Kidney capillary endothelial cell (primary cell): ENCODE measurements around the gene ZNF107.

Experiments used
- DNase-seq: peaks from one replicate; pipeline ENCODE4 v3.0.0-alpha.2; 2018; ENCODE audit warnings: low spot score

The ZNF107 gene

DNA sequence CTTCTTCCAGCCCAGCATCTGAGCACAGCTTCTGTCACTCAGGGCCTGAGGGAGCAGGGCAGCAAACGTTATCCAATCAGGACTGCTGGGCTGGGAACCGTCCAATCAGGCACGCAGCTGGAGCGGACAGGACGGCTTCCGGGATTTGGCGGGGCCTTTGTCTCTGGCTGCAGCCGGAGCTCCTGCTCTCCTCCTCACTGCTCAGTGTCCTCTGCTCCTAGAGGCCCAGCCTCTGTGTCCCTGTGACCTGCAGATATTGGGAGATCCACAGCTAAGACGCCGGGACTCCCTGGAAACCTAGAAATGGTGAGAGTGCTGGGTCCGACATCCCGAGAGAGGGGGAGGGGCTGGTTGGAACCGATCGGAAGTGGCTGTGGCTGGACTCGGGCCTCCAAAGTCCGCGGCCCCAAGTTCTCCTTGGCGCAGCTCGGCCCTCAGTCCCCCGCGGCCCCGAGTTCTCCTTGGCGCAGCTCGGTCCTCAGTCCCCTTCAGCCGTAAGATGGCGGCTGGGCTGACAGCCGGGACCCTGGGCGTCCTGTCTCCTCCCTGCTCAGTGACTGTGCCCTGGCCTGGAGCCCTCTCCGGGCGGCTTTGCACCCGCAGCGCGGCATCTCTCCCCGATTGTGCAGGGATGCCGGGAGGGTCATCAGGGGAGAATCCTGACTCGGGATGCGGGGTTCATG lies at the start of gene ZNF107:
TSS of gene ZNF107 (plus strand) at position 154 of the 683 bp plus-strand sequence. CDS start at position 304, 150 bp downstream.
- DNase-seq, result peak; percentile 81

DNA sequence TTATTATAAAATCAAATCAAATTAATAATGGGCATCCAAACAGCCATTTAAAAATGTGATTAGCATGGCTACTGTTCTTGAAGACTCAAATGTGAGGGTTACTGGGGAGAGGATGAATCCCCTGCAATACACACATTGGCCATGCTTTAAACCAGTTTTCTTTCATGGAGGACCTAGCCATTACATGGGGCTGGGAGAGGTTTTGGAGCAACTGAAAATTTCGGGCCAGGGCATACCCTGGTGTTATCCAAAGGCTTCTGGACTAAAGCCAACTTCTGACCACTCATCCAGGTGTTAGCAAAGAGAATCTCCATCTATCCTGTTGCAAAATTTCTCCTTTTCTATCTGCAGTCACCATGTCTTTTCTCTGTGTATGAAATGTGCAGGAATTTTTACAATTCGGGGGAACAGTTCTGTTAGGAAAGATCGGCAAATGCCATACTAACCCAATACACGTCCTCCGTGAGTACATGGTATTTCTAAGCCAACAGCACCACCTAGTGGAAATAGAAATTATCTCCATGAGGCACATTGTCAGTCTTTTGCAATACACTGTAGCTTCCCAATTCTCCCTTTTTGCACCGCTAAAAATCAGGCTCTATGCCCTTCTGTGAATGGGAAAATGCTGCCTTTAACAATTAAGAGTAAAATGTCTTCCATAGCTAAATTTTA lies 47.0 kb upstream of the ZNF107 start:
- peak; percentile 32 for DNase-seq

DNA sequence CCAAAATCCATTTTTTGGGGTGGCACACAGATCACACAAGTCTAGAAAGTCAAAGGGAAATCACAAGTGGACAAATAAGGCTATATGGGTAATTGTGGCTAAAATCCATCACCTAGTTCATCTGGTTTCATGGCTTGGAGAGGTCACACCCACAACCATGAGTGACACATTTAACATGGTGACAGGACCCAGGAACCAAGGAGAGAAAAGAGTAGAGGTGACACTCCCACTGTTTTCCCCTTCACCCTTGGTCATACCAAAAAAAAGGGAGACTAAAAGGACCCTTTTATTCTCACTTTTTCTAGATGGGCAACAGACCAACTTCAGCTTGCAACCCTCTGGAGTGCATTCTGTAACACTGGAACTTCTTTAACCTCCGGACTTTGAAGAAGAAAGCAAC lies 46.2 kb upstream of the ZNF107 start:
- no peak for DNase-seq

DNA sequence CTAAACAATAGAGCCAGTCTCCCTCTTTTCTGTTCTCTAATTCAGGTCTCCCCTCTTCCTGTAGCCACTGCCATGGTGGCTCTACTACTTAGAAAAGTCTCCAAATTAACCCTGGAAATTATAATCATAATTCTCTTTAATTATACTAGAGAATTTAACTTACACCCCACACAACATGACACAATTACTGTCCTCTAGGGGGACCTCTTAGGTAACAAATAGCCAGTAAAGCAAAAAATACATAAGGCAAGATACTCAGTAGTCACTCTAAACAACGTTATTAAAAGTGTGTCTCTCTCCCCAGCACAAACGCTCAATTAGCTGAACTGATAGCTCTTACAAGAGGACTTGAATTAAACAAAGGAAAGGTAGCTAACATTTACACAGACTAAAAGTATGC lies 44.3 kb upstream of the ZNF107 start:
- DNase-seq, result no peak

DNA sequence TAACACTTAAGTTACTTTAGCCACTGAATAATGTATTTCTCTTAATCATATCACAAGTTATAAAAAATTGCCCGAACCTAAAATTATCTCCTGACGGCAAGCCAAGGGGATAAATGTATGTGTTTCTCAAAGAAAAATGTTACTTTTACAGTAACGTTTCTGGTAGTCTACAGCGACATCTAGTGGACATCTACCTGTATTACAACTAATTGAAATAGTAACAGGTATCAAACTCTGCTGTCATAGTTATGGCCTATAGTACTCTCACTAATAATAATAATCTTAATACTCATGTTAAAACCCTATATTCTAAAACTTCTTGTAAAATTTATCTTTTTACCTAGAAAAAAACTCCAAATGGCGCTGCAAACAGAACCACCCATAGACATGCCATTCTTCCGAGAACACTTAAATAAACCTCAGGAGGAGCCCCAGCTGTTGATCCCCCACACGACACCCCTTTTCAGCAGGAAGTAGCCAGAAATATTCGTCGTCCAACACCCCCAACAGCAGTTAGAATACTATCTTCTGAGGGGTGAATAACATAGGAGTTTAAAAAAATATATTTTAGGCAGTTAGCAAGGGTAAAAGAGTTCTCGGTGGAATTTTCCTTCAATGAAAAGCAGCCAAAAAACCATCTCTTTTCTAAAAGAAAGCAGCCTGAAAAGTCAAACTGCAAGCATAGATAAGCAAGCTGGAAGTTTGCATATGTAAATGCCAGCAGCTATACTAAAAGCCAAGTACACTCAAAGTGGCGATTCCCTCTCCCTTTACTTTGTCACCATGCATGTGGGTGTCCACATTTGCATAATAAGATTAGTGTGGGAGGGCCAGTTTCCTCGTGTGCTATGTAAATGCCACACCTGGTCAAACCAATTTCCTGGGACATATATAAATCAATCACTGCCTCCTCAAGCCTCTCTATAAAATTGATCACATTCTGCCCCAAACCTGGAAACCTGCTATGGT lies 40.5 kb upstream of the ZNF107 start:
- DNase-seq, result no peak

DNA sequence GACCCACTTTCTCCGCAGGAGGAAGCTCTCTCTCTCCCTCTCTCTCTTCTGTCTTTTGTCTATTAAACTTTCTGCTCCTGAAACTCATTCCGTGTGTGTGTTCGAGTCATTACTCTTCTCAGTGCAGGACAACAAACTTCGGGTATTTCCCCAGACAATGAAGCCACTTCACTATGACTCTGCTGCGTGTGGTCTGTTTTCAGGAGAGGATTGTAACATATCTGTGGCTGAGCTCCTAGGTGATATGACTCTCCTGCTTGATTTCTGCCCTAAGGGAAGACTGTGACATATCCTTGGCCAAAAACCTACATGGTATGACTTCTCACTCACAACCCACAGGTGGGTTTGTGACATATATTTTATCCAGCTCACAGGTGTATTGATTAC lies 39.9 kb upstream of the ZNF107 start:
- DNase-seq, result no peak

DNA sequence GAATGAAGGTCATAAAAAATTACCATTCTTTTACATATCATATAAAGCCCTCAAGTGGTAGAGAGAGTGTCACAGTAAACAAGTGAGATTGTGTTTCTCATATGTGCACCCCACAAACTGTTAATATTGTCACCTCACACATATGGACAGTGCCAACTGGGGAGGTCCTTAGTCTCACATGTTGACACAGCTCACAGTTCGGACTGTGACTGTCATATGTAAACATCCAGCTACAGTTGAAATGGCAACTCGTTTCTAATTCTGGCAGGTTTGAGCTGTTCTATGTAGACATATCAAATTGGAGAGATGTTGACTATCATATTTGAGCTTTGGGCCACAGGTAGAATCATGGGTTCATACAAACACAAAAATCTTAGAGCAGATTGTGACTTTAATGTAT lies 39.4 kb upstream of the ZNF107 start:
- no peak for DNase-seq

DNA sequence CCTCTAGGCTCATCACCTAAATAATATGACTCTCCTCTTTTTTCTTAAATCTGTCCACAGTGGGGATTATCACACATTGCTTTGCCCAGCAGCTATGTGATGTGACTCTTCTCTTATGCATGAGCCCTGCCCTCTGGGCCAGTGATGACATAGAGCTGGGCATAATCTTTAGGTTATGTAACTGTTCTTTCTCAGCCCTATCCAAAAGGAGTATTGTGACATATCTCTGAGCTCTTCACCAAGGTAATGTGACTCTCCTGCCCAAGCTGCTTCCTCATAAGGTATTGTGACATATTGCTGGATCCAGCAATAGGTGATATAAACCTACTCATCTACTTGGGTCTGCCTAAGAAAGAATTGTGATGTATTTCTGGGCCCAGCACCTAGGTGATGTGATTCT lies 37.7 kb upstream of the ZNF107 start:
- DNase-seq, result no peak

DNA sequence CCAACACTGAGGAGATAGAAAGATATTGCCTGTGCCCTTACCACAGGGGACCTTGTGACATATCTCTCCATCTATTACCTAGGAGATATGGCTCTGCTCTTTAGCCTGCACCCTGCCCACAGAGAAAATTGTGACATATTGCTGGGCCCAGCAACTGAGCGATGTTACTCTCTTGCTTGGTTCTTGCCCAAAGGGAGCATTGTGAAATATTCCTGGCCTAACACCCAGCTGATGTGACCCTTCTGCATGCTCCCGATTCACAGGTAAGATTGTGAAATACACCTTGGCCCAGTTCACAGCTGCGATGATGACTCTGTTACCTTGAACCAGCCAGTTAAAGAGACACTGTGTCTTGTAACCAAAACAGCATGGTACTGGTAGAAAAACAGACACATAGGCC lies 37.2 kb upstream of the ZNF107 start:
- no peak for DNase-seq

DNA sequence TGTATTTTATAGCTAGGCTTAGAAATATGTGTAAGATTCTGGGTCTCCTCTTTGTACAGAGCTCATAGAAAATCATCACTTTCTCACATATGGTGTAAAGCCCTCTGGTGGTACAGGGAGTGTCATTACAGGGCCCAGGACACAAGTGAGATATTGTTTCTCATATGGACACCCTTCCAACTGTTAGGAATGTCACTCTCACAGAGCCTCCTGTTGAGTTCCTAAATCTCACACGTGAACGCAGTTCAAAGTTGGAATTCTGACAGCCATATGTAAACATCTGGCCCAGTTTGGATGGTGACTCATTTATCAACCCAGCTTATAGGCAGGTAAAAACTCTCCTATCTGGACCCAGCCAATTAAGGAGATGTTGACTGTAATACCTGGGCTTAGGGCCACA lies 35.4 kb upstream of the ZNF107 start:
- DNase-seq, result no peak

DNA sequence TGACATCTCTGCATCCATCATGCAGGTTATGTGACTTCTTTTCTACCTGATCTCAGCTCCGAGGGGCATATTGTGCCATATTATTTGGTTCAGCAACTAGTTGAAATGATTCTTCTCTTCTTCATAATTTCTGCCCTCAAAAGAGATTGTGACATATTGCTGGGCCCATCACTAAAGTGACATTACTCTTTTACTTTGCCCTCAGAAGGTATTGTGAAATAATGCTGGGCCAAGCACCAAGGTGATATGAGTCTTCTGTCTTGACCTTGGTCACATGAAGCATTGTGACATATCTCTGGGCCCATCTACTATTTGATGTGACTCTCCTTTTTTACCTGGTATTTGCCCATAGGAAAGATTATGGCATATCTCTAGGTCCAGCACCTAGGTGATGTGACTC lies 33.9 kb upstream of the ZNF107 start:
- no peak for DNase-seq

DNA sequence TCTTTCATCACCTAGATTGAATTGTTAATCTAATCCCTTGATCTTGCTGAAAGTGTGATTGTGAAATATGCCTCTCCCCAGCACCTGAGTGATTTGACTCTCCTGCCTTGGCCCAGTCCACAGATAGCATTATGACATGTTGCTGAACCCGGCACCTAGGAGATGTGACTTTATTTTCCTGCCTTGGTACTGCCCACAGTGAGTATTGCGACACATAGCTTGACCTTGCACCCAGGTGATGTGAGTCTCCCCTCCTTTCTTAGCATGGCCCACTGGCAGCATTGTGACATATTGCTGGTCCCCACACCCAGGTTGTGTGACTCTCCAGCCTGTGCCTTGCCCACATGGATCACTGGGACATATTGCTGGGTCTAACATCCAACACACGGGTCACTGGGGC lies 32.5 kb upstream of the ZNF107 start:
- DNase-seq, result no peak

DNA sequence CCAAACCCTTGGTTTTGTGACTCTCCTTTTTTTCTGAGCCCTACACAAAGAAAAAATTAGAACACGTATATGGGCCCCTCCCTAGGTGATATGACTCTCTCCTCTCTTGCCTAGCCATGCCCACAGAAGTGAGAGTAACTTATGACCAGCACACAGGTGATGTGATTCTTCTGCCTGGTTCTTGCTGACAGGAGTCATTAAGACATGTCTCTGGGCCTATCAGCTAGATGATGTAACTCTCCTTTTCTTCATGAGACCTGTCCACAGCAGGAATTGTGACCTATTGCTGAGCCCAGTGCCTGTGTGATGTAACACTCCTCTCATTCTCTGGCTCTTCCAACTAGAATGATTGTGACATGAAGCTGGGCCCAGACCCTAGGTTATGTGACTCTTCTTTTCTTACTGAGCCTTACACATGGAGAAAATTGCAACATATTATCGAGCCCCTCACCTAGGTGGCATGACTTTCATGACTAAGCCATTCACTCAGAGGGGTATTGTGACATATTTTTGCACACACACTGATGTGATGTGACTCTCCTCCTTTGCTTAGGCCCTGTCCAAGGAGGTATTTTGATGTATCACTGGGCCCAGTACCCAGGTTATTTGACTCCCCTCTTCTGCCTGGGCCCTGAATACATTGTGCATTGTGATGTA lies 31.4 kb upstream of the ZNF107 start:
- DNase-seq, result no peak

DNA sequence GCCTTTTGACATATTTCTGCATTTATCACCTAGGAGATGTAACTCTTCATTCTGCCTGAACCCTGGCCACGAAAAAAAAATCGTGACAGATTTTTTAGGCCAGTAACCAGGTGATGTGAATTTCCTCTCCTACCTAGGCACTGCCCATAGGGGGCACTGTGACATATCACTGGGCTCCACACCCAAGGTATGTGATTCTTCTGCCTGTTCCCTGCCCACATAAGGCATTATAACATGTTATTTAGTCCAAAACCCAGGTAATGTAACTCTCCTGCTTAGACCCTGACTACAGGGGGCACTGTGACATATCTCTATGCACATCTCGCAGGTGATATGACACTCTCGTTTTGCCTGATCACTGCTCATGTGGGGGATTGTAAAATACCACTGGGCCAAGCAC lies 29.5 kb upstream of the ZNF107 start:
- DNase-seq, result no peak

DNA sequence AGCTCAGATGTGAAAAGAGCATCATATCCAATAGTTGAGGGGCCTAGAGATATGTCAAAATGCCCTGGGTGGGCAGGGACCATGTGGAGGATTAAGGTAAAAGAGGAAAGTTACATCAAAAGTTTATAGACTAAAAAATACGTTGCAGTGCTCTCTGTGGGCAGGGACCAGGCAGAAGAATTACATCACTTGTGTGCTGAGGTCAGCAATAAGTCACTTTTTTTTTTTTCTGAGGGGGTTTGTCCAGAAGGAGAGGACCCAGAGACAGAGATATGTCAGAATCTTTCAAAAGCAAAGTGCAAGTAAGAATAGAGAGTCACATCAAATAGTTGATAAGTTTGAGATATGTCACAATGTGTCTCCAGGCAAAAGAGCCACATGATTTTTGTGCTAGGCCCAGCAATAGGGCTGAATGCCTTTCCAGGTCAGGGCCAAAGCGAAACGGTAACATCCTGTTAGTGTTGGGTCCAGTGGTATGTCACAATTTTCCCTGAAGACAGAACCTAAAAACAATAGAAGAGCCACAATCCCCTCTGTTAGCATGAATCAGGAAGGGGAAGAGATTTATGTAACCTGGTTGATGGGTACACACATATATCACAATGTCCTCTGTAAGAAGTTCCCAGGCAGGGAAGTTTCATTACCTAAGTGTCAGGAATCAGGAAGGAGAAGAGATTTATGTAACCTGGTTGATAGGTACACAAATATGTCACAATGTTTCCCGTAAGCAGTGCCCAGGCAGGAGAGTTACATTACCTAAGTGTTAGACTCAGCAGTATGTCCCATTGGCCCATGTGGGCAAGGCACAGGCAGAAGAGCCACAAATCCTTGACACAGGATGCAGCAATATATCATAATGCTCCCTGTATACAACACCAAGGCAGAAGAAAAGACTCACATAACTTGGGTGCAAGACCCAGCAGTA lies 28.1 kb upstream of the ZNF107 start:
- no peak for DNase-seq

DNA sequence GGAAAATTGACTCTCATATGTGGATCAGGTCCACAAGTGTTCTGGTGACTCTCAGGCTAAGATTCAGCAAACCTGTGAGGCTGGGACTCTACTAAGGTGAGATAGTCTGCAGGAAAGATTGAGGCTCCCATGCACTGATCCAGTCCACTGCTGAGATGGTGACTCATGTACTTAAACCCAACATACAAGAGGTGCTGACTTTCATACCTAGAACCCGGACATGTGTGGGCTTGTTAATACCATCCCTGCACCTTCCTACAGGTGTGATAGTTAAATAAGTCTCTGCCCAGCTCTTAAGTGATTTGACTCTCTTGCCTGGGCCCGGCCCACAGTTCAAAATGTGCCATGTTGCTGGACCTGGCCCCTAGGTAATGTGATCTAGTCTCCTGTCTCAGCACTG lies 27.1 kb upstream of the ZNF107 start:
- DNase-seq, result no peak

DNA sequence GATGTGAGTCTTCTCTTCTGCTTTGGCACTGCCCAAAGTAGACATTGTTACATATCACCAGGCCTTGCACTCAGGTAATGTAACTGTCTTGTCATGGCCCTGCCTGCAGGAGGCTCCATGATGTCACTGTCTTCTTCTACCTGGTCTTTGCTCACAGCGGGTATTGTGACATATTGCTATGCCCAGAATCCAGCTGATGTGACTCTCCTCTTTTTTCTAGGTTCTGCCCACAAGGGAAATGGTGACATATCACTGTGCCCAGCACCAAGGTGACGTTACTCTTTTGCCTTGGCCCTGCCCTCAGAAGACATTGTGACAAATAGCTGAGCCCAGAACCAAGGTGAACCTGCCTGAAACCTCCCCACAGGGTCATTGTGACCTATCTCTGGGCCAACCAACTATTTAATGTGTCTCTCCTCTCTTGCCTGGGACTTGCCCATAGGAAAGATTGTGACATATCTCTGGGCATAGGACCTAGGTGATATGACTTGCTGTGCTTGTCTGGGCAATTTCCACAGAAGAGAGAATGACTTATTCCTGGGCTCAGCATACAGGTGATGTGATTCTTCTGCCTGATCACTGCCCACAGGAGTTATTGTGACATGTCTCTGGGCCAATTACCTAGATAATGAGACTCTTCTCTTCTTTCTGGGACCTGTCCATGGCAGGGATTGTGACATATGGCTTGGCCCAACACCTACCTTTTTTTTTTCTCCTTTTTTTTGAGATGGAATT lies 26.5 kb upstream of the ZNF107 start:
- DNase-seq, result no peak

DNA sequence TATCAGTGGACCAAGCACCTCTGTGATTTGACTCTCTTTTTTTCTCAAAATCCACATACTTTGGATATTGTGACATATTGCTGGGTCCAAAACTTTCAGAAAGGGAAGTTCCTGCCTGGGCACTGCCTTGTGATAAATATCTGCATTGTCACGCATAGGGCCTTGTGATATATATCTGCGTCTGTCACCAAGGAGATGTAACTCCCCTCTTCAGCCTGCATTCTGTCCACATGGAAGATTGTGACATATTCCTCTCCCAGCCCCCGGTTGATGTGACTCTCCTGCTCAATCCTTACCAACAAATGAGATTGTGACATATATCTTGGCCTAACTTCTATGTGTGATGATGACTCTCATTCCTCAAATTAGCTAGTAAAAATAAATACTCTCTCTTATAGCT lies 25.4 kb upstream of the ZNF107 start:
- no peak for DNase-seq

DNA sequence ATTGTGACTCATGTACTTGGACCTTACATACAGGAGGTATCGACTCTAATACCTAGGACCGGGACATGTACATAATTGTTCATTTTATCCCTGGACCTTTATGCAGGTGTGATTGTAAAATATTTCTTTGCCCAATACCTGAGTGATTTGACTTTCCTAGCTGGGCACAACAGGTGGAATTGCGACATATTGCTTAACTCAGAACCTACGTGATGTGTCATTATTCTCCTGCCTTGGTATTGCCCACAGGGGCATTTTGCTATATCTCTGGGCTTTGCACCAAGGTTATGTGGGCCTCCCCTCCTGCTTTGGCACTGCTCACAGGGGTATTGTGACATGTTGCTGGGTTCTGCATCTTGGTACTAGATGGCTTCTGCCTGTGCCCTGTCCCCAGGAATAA lies 23.9 kb upstream of the ZNF107 start:
- DNase-seq, result no peak

DNA sequence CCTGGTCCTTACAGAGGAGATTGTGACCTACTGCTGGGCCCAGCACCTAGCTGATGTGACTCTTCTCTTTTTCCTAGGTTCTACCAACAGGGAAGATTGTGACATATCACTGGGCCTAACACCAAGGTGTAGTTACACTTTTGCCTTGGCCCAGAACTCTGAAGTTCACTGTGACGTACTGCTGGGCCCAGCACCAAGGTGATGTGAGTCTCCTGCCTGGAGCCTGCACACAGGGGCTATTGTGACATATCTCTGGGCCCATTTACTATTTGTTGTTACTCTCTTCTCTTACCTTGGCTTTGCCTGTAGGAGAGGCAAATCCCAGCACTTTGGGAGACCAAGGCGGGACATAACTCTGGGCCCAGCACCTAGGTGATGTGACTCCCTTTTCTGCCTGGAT lies 23.1 kb upstream of the ZNF107 start:
- no peak for DNase-seq

DNA sequence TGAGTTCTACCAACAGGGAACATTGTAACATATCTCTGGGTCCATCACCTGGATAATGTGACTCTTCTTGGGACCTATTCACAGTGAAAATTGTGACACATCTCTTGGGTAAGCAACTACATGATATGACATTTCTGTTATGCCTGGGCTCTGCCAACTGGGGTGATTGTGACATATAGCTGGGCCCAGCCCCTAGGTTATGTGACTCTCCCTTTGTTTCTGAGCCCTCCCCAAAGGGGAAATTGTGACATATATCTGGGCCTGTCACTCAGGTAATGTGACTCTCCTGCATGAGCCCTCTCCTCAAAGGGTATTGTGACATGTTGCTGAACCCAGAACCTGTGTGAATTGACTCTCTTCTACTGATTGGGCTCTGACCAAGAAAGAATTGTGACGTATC lies 22.4 kb upstream of the ZNF107 start:
- DNase-seq, result no peak
